HL-60 (cell line): ENCODE results near the gene OTOP3.

Experiments
- CTCF ChIP-seq: IDR thresholded peaks from one replicate; pipeline ENCODE4 v1.5.1; 2011; ENCODE audit warnings: low read length, control low read depth, inconsistent platforms; ENCODE audit not compliant: insufficient read depth
- GABPA ChIP-seq: IDR thresholded peaks from 2 replicates; pipeline ENCODE4 v1.6.1; 2012; ENCODE audit warnings: low read depth
- POLR2AphosphoS5 ChIP-seq: IDR thresholded peaks from 2 replicates; pipeline ENCODE4 v1.6.1; 2012; ENCODE audit warnings: low read depth
- REST ChIP-seq: IDR thresholded peaks from 2 replicates; pipeline ENCODE4 v1.6.1; 2012; ENCODE audit warnings: low read depth; ENCODE audit not compliant: insufficient replicate concordance

- no peak for TF ChIP-seq POLR2AphosphoS5
- no peak for TF ChIP-seq CTCF
- TF ChIP-seq REST = no peak
- TF ChIP-seq GABPA = no peak
Measured at GRCh38 chr17:74901353-74902135, 34.2 kb upstream of the OTOP3 start.
